Measurements from ENCODE around the gene RB1.
A peak's percentile ranks its signal among the peaks of the same experiment; 100 is the strongest.
"Not testable (repeated sequence)": the region's sequence is repeated elsewhere in the genome, so short reads cannot be mapped to it uniquely, and the experiment has no call there.

Gene RB1

DNA sequence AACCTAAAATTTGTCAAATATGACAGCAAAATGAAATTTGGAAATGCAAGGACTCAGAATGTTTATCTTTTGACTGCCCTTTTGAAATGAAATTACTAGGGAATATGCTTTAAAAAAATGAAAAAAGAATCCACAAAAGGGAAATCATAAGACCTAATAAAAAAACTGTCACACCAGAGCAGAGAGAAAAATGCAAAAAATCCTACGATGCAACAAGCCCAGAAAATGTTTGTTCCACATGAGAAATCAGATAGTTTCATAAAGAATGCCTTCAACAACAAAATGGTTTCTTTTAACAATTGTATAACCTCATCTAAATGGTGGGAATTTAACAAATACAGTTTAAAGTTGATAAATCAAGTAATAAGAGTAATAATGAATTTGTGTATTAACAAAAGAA lies 101.4 kb downstream of the RB1 start:
- DNase-seq, result no peak

DNA sequence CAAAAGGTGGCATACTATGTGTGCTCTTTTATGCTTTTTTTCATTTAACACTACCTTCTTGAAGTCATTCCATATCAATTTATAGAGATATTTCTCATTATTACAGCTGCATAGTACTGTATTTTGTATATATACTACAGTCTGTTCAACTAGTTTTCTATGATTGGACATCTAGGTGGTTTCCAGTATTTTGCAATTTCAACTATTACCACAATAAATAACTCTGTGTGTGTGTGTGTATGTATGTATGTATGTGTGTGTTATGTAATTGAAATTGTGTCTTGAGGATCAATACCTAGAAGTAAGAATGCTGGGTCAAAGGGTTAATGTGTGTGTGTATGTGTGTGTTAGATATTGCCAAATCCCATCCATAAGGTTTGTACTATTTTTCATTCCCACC lies 102.3 kb downstream of the RB1 start:
- DNase-seq, result no peak

DNA sequence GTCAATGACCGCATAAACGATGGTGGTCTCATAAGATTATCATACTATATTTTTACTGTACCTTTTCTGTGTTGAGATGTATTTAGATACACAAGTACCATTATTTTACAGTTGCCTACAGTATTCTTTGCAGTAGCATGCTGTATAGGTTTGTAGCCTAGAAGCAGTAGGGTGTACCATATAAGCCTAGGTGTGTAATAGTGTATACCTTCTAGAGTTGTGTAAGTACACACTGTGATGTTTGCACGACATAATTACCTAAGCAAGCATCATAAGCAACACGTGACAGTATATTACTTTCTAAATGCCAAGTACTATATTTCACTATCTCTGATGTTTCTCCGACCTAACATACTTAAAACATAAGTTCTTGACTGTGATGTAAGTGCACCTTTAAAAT lies 106.6 kb downstream of the RB1 start:
- DNase-seq, result no peak

DNA sequence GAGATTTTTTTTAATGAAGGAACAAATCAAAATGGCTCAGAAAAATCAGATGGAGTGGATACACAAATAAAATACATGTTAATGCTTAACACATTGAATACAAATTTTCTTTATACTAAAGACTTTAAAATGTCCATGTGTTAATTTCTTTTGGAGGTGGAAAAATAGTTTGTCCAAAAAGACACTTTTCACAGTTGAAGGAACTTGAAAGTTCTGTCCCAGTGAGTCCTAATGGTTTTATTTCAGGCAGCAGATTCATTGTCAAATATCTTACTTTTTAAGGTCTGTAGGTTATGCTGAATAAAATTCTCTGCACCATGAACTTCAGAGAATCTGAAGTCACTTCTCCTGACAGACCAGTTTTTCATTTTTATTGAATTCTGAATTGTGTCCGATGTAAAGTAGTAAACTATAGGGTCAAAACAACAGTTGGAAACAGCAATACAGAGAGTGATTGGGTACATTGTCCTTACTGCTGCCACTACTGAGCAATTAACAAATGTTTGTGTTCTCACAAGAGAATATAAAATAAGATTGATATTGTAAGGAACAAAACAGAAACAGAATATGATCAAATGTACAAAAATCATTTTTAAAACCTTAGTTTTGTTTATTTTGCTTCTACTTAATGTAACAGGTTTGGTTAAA lies 107.7 kb downstream of the RB1 start:
- DNase-seq, result no peak

DNA sequence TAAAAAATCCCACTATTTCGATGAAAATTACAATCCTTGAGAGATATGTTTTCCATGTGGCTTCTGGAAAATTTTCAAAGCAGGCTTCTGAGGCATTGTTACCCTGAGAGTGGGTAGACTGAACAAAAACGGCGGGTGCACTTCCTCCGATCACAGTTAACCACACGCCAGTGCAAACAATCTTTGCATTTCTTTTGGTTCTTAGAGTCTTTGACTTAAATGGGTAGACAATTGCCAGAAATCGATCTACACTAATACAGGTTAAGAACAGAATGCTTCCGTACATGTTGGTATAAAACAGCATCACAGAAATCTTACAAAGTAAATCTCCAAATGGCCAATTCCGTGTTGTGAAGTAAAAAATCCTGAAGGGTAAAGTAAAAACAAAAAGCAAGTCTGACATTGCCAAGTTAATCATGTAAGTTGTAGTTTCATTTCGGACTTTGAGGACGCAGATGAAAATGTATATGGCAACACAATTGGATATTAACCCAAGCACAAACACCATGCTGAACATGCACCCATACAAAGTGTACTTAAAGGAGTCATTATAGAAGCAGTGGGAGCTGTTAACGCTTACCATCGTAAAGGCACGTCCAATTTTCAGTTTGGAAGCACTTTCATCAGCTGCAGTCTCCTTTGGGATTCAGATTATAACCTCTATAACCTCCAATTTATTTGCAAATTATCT lies 108.4 kb downstream of the RB1 start:
- no peak for DNase-seq

DNA sequence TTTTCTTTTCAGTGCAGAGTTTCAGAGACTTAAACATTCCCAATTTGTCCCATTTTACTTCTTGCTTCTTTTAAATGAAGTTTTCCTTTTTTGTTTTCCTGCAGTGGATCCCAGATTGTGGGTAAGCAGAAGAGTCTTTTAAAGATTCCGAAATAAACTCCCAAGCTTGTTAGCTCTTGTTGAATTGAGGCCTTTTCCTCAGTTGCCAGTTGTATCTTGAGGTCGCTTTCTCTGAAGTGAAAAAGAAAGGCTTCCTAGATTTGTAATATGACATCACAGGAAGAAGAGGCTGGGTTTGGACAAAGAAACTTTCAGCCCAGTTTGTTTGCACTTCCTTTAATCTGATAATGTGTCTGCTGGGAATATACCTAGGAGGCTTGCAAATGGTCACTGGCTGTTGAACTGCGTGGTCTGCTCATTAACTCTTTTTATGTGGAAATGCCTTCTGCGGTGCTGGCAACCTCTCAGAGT lies 109.4 kb downstream of the RB1 start, which contains the start of gene LPAR6:
TSS of gene LPAR6 (minus strand) at position 233 of the 471 bp plus-strand sequence. CDS start 690 bp downstream, outside the sequence.
- DNase-seq, result no peak

DNA sequence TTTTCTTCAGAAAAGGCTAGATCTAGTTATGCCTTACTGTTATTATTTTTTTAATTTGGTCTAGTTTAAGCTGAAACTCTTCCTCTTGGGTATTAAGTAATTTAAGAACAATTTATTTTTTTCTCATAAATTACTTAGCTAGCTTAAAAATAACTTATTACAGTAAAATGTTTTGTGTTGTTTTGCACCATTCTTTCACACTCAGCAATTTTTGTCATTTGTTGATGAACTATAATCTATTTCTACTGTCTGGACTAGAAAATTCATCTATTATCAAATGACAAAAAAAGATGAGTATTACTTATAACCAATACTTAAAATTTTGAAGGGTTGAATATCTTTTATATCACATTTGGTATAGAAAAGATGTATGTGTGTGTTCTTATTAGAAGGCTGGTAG lies 111.0 kb downstream of the RB1 start:
- no peak for DNase-seq

DNA sequence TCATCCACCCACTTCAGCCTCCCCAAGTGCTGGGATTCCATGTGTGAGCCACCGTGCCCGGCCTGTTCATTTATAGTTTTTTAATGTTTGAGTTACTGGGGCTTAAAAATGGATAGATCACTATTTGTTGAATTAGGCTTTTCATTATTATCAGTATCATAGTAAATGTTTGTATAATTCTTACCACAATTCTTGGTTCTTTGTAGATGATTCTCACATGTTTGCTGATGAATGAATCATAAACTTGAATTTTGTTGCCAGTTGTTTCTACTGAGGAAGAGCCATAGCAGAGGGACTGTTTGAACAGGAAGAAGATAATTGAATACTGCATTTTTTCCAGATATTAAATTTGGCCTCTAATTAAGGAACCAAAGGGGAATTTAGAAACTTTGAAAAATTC lies 112.0 kb downstream of the RB1 start:
- no peak for DNase-seq

DNA sequence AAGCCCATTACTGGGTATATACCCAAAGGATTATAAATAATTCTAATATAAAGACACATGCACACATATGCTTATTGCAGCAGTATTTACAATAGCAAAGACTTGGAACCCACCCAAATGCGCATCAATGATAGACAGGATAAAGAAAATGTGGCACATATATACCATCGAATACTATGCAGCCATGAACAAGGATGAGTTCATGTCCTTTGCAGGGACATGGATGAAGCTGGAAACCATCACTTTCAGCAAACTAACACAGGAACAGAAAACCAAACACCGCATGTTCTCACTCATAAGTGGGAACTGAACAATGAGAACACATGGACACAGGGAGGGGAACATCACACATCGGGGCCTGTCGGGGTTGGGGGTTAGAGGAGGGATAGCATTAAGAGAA lies 118.5 kb downstream of the RB1 start:
- not testable (repeated sequence) for DNase-seq

DNA sequence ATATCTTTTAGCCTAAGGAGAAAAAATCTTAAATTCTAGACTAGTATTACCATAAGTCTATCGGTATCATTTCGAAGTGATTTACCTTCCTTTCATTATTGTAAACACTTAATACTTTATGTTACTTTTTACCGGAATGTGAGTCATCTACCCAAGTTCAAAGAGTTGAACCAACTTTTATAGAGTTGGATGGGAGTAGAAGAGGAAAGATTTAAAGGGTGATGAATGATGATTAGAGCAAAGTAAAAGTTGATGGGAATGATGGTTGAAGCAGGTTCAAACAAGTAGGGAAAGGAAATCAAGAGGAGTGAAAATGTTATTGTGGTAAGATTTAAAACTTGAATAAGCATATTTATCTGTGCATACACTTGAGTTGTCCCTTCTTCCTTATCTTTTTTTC lies 120.7 kb downstream of the RB1 start:
- no peak for DNase-seq

DNA sequence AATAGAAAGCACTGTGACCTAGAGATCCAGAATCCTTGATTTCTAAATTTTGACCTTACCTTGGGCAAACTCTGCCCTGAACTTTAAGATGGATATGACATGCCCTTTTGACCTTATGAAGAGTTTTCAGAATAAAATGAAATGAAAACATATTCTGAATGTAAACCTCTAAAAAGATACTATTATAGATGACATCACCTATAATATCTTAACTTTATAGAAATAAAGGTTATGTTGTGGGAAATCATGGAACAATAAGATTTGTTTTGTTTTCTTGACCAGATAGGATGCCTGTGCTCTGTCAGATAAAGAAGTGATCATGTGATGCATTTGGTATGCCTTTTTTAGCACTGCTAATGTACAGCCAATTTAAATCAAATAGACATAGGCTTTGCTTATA lies 122.5 kb downstream of the RB1 start:
- no peak for DNase-seq

DNA sequence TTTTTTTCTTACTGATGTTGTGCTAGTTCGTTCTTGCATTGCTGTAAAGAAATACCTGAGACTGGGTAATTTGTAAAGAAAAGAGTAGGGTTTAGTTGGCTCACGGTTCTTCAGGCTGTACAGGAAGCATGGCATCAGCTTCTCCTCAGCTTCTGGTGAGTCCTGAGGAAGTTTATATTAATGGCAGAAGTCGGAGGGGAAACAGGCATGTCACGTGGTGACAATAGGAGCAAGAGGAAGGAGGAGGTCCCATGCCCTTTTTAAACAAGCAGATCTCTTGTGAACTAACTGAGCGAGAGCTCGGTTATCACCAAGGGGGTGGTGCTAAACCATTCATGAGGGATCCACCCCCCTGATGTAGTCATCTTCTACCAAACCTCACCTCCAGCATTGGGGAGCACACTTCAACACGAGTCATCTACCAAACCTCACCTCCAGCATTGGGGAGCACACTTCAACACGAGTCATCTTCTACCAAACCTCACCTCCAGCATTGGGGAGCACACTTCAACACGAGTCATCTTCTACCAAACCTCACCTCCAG lies 123.3 kb downstream of the RB1 start:
- peak in 1 of 51 donors; percentile 4 for DNase-seq

DNA sequence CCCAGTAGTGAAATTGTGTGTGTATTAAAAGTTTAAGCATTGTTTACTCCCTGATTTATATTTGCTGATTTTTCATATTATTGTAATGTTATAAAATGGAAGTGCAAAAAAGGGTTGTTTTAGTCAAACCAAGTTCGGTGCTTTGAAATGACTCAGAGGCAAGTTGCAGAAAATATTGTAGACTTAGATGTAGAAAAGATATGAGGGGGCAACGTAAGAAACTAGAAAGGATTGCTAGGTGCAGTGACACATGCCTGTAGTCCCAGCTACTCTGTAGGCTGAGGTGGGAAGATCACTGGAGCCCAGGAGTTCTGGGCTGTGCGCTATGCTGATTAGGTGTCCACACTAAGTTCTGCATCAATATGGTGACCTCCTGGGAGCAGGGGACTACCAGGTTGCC lies 125.5 kb downstream of the RB1 start:
- no peak for DNase-seq

DNA sequence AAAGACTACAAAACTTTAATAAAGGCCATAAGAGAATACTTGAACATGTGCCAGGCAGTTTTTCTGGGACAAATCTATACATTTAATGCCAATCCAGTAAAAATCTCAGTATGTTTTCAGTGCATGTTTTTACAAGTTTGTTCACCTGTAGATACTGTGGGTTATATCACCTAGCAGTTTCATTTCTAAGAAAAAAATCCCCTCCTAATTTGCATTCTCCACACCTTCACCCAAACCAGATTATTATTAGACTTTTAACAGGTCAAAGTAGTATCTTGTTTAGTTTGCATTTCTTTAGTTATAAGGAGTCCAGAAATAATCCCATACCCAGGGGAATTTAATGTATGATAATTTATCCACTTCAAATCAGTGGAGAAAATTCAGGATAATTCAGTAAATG lies 126.3 kb downstream of the RB1 start:
- DNase-seq, result no peak

DNA sequence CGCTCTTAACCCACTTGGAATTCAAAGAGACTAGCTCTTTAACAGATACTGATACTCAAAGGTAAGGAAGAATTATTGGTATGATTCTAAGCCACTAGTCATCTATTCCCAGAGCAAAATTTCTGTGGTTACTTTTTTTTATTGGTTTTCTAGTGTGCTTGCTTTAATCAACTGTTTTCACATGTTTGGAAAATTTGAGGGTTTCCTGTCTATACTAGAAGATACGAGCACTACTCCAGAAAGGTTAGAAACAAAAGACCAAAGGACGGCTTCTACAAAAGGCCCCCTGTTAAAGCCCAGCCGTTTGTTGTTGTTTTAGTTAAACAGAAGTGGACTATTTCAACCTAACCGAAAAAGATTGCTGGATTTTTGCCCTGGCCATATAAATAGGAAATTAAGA lies 127.9 kb downstream of the RB1 start:
- DNase-seq, result no peak

DNA sequence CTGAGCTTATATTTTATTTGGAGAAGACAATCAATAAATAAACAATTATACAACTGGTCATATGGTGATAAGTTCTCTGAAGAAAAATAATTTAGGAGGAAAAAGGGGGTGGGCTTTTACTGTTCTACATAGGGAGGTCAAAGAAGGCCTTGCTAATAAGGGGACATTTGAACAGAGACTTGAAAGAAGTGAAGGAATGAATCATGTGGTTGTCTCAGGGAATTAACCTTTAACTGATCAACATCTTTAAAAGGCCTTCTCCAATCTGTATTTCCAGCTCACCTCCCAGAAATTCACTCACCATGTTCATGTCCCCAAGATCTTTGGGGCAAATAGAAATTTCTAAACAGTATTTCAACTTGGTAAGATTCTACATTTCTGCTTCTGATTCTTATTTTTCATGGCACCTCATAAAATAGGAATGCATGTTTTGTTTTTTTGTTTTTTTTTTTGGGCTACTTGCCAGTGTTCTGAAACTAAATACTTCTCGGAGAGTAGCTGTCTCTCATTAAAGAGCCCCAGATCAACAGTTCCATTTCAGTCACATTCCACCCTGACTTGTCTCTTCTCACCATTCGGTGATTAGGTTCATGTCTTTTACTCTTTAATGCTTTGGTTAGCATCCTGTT lies 128.6 kb downstream of the RB1 start:
- DNase-seq, result no peak

DNA sequence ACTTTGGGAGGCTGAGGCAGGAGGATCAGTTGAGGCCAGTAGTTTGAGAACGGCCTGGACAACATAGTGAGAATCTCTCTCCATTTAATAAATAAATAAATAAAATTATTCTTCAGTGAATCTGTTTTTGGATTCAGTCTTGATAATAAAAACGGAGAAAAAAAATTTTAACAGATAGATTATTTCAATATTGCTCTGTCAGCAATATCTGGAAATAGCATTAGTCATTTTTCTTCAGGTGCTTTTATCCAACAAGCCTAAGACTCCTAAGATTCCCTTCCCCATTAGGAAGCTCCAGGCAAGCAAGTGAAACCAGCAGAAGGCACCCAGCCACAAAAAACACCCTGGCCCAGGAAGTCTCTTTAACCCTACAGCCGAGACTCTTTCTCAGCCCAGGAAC lies 130.6 kb downstream of the RB1 start:
- DNase-seq, result no peak

DNA sequence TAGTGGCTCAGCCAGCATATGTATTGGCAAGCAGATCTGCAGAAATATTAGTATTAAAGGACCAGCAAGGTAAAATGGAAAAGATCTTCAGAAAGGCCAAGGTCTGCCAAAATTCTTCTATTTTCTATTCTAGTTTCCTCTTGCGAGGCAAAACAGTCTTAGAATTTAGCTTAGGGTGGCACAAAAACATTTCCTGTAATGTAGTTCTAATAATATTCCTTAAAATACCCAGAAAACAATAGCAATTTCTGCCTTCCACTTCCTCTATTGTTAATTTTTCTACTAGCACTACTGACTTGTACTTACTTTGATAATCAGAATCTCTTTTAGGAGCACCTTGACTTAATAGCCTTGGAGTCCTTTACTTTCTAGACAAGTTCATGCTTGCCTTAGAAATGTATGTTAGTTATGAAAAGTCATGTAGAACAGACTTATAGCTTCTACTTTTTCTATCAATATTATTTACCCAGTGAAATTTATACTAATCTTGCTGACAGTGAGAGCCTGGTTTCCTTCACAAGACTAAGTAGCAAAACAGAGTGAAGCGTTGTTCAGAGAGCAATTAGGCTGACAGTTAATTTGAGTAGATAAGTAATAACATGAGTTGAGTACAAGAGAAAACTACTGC lies 133.2 kb downstream of the RB1 start:
- no peak for DNase-seq

DNA sequence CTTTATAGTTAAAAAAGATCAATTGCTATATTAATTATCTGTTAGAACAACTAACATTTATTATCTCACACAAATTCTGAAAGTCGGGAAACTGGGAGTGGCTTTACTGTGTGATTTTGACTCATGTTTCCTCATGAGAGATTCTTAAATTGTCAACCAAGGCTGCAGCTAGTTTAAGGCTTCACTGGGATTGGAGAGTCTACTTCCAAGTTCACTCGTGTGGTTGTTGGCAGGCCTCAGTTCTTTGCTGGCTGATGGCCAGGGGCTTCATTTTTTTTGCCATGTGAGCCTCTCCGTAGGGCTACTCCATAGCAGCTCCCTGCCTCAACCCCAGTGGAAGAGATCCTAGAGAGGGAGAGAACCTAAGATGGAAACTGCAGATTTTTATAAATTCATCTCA lies 133.8 kb downstream of the RB1 start:
- peak in 24 of 51 donors; percentile 6 to 57 (median 19) for DNase-seq

DNA sequence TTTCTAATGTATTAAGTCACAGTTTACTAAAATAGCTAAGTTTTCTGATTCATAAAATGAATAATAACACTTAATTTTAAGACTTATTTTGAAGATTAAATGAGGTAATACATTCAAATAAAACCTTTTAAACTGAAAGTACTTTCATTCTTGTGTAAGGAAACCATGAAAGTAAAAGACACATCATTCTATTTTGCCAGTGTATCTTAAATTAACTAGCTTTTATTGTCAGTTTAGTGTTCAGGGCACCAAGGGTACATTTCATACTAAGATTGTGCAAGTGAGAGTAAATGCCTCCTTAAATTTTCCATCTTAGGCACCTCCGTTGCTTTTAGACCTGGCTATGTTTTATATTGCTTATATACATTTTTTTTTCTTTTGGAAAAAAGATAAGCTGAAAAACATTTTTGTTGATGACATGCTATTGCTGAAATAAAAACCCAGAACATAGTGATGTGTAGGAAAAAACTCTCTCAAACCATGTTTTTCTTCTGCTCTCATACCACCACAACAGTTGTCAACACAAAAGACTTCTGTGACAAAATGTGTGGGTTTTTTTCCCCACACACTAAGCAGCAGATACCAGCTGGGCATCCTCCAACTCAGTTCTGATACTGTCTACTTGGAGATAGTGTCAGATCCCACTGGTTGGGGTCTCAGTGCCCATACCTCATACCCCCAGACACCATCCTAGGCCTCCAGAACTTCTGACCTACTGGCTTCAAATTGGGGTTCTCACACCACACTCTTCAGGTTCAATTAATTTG lies 140.1 kb downstream of the RB1 start:
- no peak for DNase-seq

DNA sequence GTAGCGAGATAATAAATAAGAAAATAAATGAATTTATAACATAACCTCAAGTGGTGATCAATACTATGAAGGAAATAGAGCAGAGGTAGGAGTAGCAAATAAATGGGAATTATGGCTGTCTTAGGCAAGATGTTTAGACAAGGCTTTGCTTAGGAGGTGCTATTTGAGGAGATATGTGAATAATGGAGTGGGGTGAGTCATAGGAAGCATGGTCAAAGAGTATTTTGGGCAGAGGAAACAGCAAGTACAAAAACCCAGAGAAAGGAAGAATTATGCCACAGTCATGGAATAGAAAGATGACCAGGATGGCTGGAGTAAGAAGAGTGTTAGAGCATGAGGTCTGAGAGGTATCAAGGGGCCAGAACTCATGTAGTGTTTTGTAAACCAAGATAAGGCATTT lies 142.9 kb downstream of the RB1 start:
- no peak for DNase-seq

Data from hypothalamus (tissue), 51 donors.